Measurements from ENCODE around the gene FRS3. TPM values are rescaled to one million over a fixed set of nuclear protein-coding genes. Genes with fewer than 3 reads are reported as not detected.
A peak's percentile ranks its signal among the peaks of the same experiment; 100 is the strongest.
"Not testable (repeated sequence)": the region's sequence is repeated elsewhere in the genome, so short reads cannot be mapped to it uniquely, and the experiment has no call there.

Gene FRS3
- total and polyA plus RNA-seq, 4 donors = 7.8 to 40.8 (median 22.9) TPM

DNA sequence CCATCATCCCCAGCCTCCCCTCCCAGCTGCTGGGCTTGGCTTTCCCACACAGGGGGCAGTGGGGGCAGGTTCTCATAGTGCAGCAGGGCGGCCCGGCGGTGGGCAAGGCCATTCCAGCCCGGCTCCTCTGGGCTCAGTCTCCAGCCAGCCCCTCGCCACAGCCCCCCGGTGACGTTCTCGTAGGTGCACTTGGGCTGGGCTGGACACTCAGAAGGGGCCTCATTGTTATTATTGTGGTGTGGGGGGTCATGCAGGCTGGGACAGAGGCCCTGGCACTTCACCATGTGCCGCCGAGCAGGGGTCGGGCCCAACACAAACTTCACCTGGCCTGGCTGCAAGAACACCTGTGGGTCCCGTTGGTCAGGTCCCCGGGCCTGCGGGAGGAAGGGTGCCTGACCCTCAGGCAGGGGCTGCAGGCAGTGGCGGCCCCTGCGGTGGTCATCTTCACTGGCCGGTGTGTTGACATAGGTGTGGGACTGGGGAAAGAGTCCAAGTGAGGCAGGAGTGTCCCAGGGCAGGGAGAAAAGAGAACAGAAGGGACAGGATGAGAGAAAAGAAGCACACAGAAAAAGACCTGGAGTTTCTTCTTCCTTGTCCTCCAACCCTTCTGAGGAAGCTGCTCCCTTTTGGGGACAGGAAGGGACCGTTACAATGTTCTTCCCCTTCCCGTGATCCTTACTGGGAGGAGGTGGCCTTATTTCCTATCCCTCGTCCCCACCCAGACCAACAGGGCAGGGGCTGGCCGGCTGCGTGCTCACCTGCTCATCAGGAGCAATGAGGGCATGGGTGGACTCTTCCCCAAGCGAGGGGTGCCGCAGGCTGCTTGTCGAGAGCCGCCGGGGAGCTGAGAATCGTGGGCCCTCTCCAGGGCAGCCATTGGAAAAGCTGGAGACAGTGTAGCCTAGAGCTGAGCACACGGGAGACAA, 8.4 kb downstream of the FRS3 start:
- no peak overlapping the region for H3K4me3 ChIP-seq (ENCODE audit: low read depth, low read length)
- peaks cover 3% of the 10 kb centered on the region for H3K4me1 ChIP-seq (ENCODE audit: control insufficient read depth, insufficient read depth, low read length)
- no peaks in the 10 kb centered on the region for H3K27me3 ChIP-seq (ENCODE audit: control insufficient read depth, insufficient read depth, low read length)
- no peak for DNase-seq (ENCODE audit: low read depth in 4 of 6, low spot score in 6 of 6)
- 95% methylated on average over 25 of the region's 29 CpGs for WGBS (ENCODE audit: insufficient coverage)
- H3K36me3 ChIP-seq (ENCODE audit: control insufficient read depth, insufficient read depth, low read length) = peaks cover 78% of the 10 kb centered on the region
- no peak overlapping the region for H3K27ac ChIP-seq (ENCODE audit: low read depth, low read length)
- no peaks in the 10 kb centered on the region for H3K9me3 ChIP-seq (ENCODE audit: control insufficient read depth, insufficient read depth, low read length)

DNA sequence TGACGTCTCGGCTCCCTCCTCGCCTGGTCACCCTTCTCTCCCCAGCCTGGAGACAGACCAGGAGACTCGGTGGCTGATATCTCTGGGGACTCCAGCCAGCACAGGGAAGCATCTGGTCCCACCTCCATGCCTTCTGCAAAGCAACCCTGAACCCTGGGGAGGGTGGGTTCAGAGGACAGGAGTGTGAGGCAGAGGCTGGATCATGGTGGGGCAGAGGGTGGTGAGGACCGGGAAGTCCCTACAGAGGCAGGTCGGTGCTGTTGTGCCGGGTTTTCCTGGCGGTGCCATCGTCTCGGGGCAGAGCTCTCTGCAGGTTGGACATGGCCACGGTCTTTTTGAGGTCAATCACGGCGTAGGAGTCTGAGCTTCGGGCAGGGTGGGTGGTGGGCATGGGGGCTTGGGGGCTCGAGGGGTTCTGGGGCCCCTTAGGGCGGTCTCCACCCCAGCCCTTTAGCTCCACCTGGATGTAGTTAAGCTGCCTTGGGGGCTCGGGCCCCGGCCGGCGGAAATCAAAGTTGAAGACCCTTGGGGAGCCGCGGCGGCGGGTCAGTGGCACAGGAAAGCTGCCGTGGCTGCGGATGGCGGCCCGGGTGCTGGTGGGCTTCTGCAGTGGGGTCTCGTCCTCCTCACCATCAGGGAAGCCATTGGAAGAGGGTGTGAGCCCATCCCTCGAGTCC, 9.2 kb downstream of the FRS3 start:
- DNase-seq (ENCODE audit: low read depth in 4 of 6, low spot score in 6 of 6) = no peak
- WGBS (ENCODE audit: insufficient coverage) = 95% methylated on average over 21 of the region's 30 CpGs
- no peak overlapping the region for H3K4me3 ChIP-seq (ENCODE audit: low read depth, low read length)
- peaks cover 3% of the 10 kb centered on the region for H3K4me1 ChIP-seq (ENCODE audit: control insufficient read depth, insufficient read depth, low read length)
- no peaks in the 10 kb centered on the region for H3K9me3 ChIP-seq (ENCODE audit: control insufficient read depth, insufficient read depth, low read length)
- H3K27me3 ChIP-seq (ENCODE audit: control insufficient read depth, insufficient read depth, low read length) = no peaks in the 10 kb centered on the region
- no peak overlapping the region for H3K27ac ChIP-seq (ENCODE audit: low read depth, low read length)
- peaks cover 71% of the 10 kb centered on the region for H3K36me3 ChIP-seq (ENCODE audit: control insufficient read depth, insufficient read depth, low read length)

DNA sequence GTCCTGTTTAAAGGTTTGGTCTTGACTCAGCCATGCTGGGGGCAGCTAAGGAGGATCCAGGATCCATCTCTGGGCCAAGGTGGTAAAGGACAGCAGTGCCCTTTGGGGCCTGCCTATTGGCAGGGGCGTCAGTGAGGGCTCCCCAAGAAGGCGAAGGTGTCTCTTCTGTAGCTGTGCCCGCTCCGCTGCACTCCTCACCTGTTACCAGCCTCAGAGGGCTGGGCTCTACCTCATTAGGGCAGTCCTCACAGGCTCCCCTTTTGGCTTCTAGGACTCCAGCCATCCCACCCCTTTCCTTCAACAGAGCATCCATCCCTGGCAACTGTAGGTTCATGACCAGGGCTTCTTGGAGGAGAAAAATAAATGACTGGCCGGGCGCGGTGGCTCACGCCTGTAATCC, 10.3 kb downstream of the FRS3 start:
- H3K27ac ChIP-seq (ENCODE audit: low read depth, low read length) = no peak overlapping the region
- WGBS (ENCODE audit: insufficient coverage) = 95% methylated on average over 5 of the region's 8 CpGs
- H3K36me3 ChIP-seq (ENCODE audit: control insufficient read depth, insufficient read depth, low read length) = peaks cover 60% of the 10 kb centered on the region
- H3K27me3 ChIP-seq (ENCODE audit: control insufficient read depth, insufficient read depth, low read length) = no peaks in the 10 kb centered on the region
- no peak overlapping the region for H3K4me3 ChIP-seq (ENCODE audit: low read depth, low read length)
- DNase-seq (ENCODE audit: low read depth in 4 of 6, low spot score in 6 of 6) = no peak
- H3K9me3 ChIP-seq (ENCODE audit: control insufficient read depth, insufficient read depth, low read length) = no peaks in the 10 kb centered on the region
- H3K4me1 ChIP-seq (ENCODE audit: control insufficient read depth, insufficient read depth, low read length) = peaks cover 3% of the 10 kb centered on the region

GRCh38 chr6:41768545-41769308, 11.0 kb downstream of the FRS3 start:
- WGBS (ENCODE audit: insufficient coverage) = 76% methylated on average over 6 of the region's 10 CpGs
- H3K4me1 ChIP-seq (ENCODE audit: control insufficient read depth, insufficient read depth, low read length) = peaks cover 3% of the 10 kb centered on the region
- no peak for DNase-seq (ENCODE audit: low read depth in 4 of 6, low spot score in 6 of 6)
- H3K4me3 ChIP-seq (ENCODE audit: low read depth, low read length) = no peak overlapping the region
- H3K27ac ChIP-seq (ENCODE audit: low read depth, low read length) = no peak overlapping the region
- H3K36me3 ChIP-seq (ENCODE audit: control insufficient read depth, insufficient read depth, low read length) = peaks cover 54% of the 10 kb centered on the region
- H3K9me3 ChIP-seq (ENCODE audit: control insufficient read depth, insufficient read depth, low read length) = no peaks in the 10 kb centered on the region
- no peaks in the 10 kb centered on the region for H3K27me3 ChIP-seq (ENCODE audit: control insufficient read depth, insufficient read depth, low read length)

- Histone ChIP-seq H3K36me3 (ENCODE audit: control insufficient read depth, insufficient read depth, low read length) (peaks cover 41% of the 10 kb centered on the region), H3K27ac (ENCODE audit: low read depth, low read length) (no peak overlapping the region), H3K4me1 (ENCODE audit: control insufficient read depth, insufficient read depth, low read length) (peaks cover 3% of the 10 kb centered on the region), H3K27me3 (ENCODE audit: control insufficient read depth, insufficient read depth, low read length) (no peaks in the 10 kb centered on the region), H3K9me3 (ENCODE audit: control insufficient read depth, insufficient read depth, low read length) (no peaks in the 10 kb centered on the region), H3K4me3 (ENCODE audit: low read depth, low read length) (no peak overlapping the region)
- 60% methylated on average over 5 of the region's 12 CpGs for WGBS (ENCODE audit: insufficient coverage)
- DNase-seq (ENCODE audit: low read depth in 4 of 6, low spot score in 6 of 6) = peak in 1 of 6 donors; percentile 43
Measured at GRCh38 chr6:41767112-41767833, 12.4 kb downstream of the FRS3 start.

- H3K27ac ChIP-seq (ENCODE audit: low read depth, low read length); H3K4me1 ChIP-seq (ENCODE audit: control insufficient read depth, insufficient read depth, low read length); DNase-seq (ENCODE audit: low read depth in 4 of 6, low spot score in 6 of 6); H3K27me3 ChIP-seq (ENCODE audit: control insufficient read depth, insufficient read depth, low read length); H3K9me3 ChIP-seq (ENCODE audit: control insufficient read depth, insufficient read depth, low read length); H3K4me3 ChIP-seq (ENCODE audit: low read depth, low read length): not testable (repeated sequence)
- WGBS (ENCODE audit: insufficient coverage) = no CpG with 5 or more reads among the region's 4 CpGs
- H3K36me3 ChIP-seq (ENCODE audit: control insufficient read depth, insufficient read depth, low read length) = peaks cover 30% of the 10 kb centered on the region
Measured at GRCh38 chr6:41766043-41766664, 13.5 kb downstream of the FRS3 start.

- no peak overlapping the region for H3K27ac ChIP-seq (ENCODE audit: low read depth, low read length)
- H3K27me3 ChIP-seq (ENCODE audit: control insufficient read depth, insufficient read depth, low read length) = no peaks in the 10 kb centered on the region
- no peak for DNase-seq (ENCODE audit: low read depth in 4 of 6, low spot score in 6 of 6)
- peaks cover 3% of the 10 kb centered on the region for H3K4me1 ChIP-seq (ENCODE audit: control insufficient read depth, insufficient read depth, low read length)
- H3K4me3 ChIP-seq (ENCODE audit: low read depth, low read length) = no peak overlapping the region
- H3K9me3 ChIP-seq (ENCODE audit: control insufficient read depth, insufficient read depth, low read length) = no peaks in the 10 kb centered on the region
- H3K36me3 ChIP-seq (ENCODE audit: control insufficient read depth, insufficient read depth, low read length) = peaks cover 3% of the 10 kb centered on the region
- 19% methylated on average over 2 of the region's 2 CpGs for WGBS (ENCODE audit: insufficient coverage)
Measured at GRCh38 chr6:41763470-41763869, 16.2 kb downstream of the FRS3 start.

GRCh38 chr6:41759905-41760579, 19.7 kb downstream of the FRS3 start:
- Histone ChIP-seq H3K4me1 (ENCODE audit: control insufficient read depth, insufficient read depth, low read length) (peaks cover 7% of the 10 kb centered on the region), H3K36me3 (ENCODE audit: control insufficient read depth, insufficient read depth, low read length) (no peaks in the 10 kb centered on the region), H3K27me3 (ENCODE audit: control insufficient read depth, insufficient read depth, low read length) (no peaks in the 10 kb centered on the region), H3K27ac (ENCODE audit: low read depth, low read length) (no peak overlapping the region), H3K4me3 (ENCODE audit: low read depth, low read length) (no peak overlapping the region), H3K9me3 (ENCODE audit: control insufficient read depth, insufficient read depth, low read length) (no peaks in the 10 kb centered on the region)
- DNase-seq (ENCODE audit: low read depth in 4 of 6, low spot score in 6 of 6) = no peak
- WGBS (ENCODE audit: insufficient coverage) = 79% methylated on average over 2 of the region's 2 CpGs

Data from spinal cord (tissue), 10 donors.